ENCODE data around the gene SQSTM1. TPM values are rescaled to one million over a fixed set of nuclear protein-coding genes. Genes with fewer than 3 reads are reported as not detected.

The SQSTM1 gene
- total and polyA plus RNA-seq, 2 donors (not counting 1 experiment from before 2014, with no cell fraction given): 72.2 to 400 TPM

GRCh38 chr5:179805529-179806249, 15.0 kb upstream of the SQSTM1 start:
- H2AFZ ChIP-seq (ENCODE audit: insufficient read depth, low read depth, low read length, poor library complexity, severe bottlenecking): peak overlapping the region; percentile 60
- peaks cover 28 to 36% of the 10 kb centered on the region in 2 donors for H3K4me1 ChIP-seq (ENCODE audit: control insufficient read depth in 2 of 2, insufficient read depth in 2 of 2, low read length in 2 of 2)
- no peak for TF ChIP-seq EZH2 (IDR thresholded peaks at IDR 0.05; ENCODE audit: borderline replicate concordance, insufficient read depth, low read depth, low read length, poor library complexity, severe bottlenecking)
- TF ChIP-seq CTCF (IDR thresholded peaks at IDR 0.05): no peak
- Mint-ChIP-seq H3K4me1 (peaks cover 34% of the 10 kb centered on the region), H3K27ac (peak overlapping the region; percentile 81), H3K4me3 (peak overlapping the region; percentile 82), H3K27me3 (no peaks in the 10 kb centered on the region), H3K9me3 (ENCODE audit: insufficient read depth) (no peaks in the 10 kb centered on the region)
- H3K4me2 ChIP-seq (replicated peaks; ENCODE audit: low read depth, low read length, poor library complexity, severe bottlenecking): peak overlapping the region; percentile 94
- H4K20me1 ChIP-seq (ENCODE audit: control insufficient read depth, insufficient read depth, low read length, poor library complexity, severe bottlenecking): peaks cover 50% of the 10 kb centered on the region
- no peaks in the 10 kb centered on the region for H3K27me3 ChIP-seq (replicated peaks in 1 of 4; ENCODE audit: control extremely low read depth in 1 of 4, control insufficient read depth in 3 of 4, insufficient read depth in 4 of 4, low read length in 3 of 4)
- peaks cover 0 to 5% of the 10 kb centered on the region in 2 experiments for H3K36me3 ChIP-seq (replicated peaks in 1 of 2; ENCODE audit: control extremely low read depth in 1 of 2, control insufficient read depth in 1 of 2, extremely low read depth in 1 of 2, insufficient read depth in 2 of 2, low read length in 1 of 2)
- peak; percentile 63 for DNase-seq
- H3K9me3 ChIP-seq (ENCODE audit: control extremely low read depth in 1 of 3, control insufficient read depth in 2 of 3, insufficient read depth in 1 of 3, low read length in 2 of 3): peaks cover 0 to under 1% (median 0%) of the 10 kb centered on the region in 3 donors
- H3K9ac ChIP-seq (ENCODE audit: low read length): peak overlapping the region; percentile 72
- 15% methylated on average over 65 of the region's 65 CpGs for WGBS (ENCODE audit: insufficient coverage)
- intact Hi-C loops (cut with micrococcal nuclease): loop anchor here (1.0 kb wide), 1 partner anchor 14 kb away; no protein-coding TSS in a partner anchor
- peak overlapping the region; percentile 55 to 62 for H3K27ac ChIP-seq (ENCODE audit: low read length in 2 of 2)
- peak; percentile 4 for ATAC-seq (ENCODE audit: low read depth)
- POLR2A ChIA-PET: interaction anchor here (0.7 to 4.3 kb wide), 5 partner anchors 12 to 182 kb away, joined by 3 to 44 read pairs (median 3); partner anchors contain the start of genes HNRNPH1, LTC4S, MRNIP and SQSTM1
- CTCF ChIA-PET: interaction anchor here (0.6 to 1.3 kb wide), 4 partner anchors 14 to 169 kb away, joined by 3 to 4 read pairs (median 3); partner anchors contain the start of gene TBC1D9B
- H3K4me3 ChIP-seq (ENCODE audit: control extremely low read depth in 1 of 5, extremely low read depth in 1 of 5, insufficient read depth in 1 of 5, low read depth in 2 of 5, low read length in 4 of 5): peak overlapping the region; percentile 7 to 72 (median 67)
- peaks cover 35% of the 10 kb centered on the region for H3K79me2 ChIP-seq (ENCODE audit: control insufficient read depth, insufficient read depth, low read length)

Measured in B cell (primary cell).